AG04450 (cell line): ENCODE results near the gene AK5. TPM values are rescaled to one million over a fixed set of nuclear protein-coding genes. Genes with fewer than 3 reads are reported as not detected.
"Not testable (repeated sequence)": the region's sequence is repeated elsewhere in the genome, so short reads cannot be mapped to it uniquely, and the experiment has no call there.

Experiments used
- CTCF ChIA-PET: fragments of 300-600, 350-600 bp; formaldehyde crosslinking; extraction: SDS; loops from one replicate; lab custom pipeline; 2022; ENCODE audit warnings: antibody characterized with exemption, inconsistent platforms; lab: Charles Lee
- POLR2A ChIA-PET: fragments of 350-600 bp; formaldehyde crosslinking; extraction: SDS; loops from one replicate; lab custom pipeline; 2021; ENCODE audit warnings: antibody characterized with exemption, inconsistent platforms; lab: Yijun Ruan, JAX
- DNase-seq: peaks from one replicate; pipeline ENCODE4 v3.0.0-alpha.2; 2011; ENCODE audit warnings: low read depth, low spot score
- H3K27ac ChIP-seq: one replicate; pipeline ENCODE4 v1.5.1; 2012; ENCODE audit warnings: low read depth, low read length, control low read depth
- H3K27me3 ChIP-seq: one replicate; pipeline ENCODE4 v1.6.0; 2012; ENCODE audit warnings: low read length; ENCODE audit not compliant: control insufficient read depth, insufficient read depth
- H3K4me3 ChIP-seq: 2 replicates; pipeline ENCODE4 v1.5.1; 2011; ENCODE audit warnings: mild to moderate bottlenecking, low read depth, low read length, control low read depth
- H3K9me3 ChIP-seq: 2 replicates; pipeline ENCODE4 v1.5.1; 2012; ENCODE audit warnings: low read length; ENCODE audit not compliant: control insufficient read depth, insufficient read depth
- CTCF ChIP-seq: IDR thresholded peaks from 2 replicates; pipeline ENCODE4 v1.5.1; 2011; ENCODE audit warnings: low read depth, low read length, control low read depth, inconsistent platforms
- polyA plus RNA-seq: library from polyadenylated mRNA; depleted of rRNA; stranded (reverse); fragments of >200 nt; gene quantifications from 2 replicates; pipeline ENCODE4 v1.2.3, GENCODE V29; 2011

Gene AK5
- polyA plus RNA-seq, 1 experiment = 45.1 TPM

- Histone ChIP-seq H3K27ac (no peak overlapping the region), H3K4me3 (no peak overlapping the region), H3K27me3 (no peaks in the 10 kb centered on the region), H3K9me3 (no peaks in the 10 kb centered on the region)
- no peak for DNase-seq
- ChIA-PET CTCF (no interaction called here), POLR2A (no interaction called here)
- TF ChIP-seq CTCF = no peak
Measured at GRCh38 chr1:77405186-77405585, 123.4 kb downstream of the AK5 start.

- DNase-seq = no peak
- no peak overlapping the region for H3K27ac ChIP-seq
Measured at GRCh38 chr1:77406661-77407060, 124.8 kb downstream of the AK5 start.

GRCh38 chr1:77407738-77408375 lies 126.0 kb downstream of the AK5 start:
- DNase-seq = no peak
- Histone ChIP-seq H3K27ac (no peak overlapping the region), H3K4me3 (no peak overlapping the region), H3K9me3 (no peaks in the 10 kb centered on the region), H3K27me3 (no peaks in the 10 kb centered on the region)
- TF ChIP-seq CTCF = no peak
- ChIA-PET CTCF (no interaction called here), POLR2A (no interaction called here)

More at GRCh38 chr1:77406661-77407060, 124.8 kb downstream of the AK5 start:
- no peak for TF ChIP-seq CTCF
- POLR2A ChIA-PET = interaction anchor here (0.7 kb wide), 1 partner anchor 13 kb away, joined by 3 read pairs; no protein-coding TSS in a partner anchor
- CTCF ChIA-PET = interaction anchor here (0.7 kb wide), 1 partner anchor 231 kb away, joined by 3 read pairs; no protein-coding TSS in a partner anchor
- Histone ChIP-seq H3K4me3 (no peak overlapping the region), H3K27me3 (no peaks in the 10 kb centered on the region), H3K9me3 (no peaks in the 10 kb centered on the region)

- POLR2A ChIA-PET, H3K4me3 ChIP-seq, CTCF ChIA-PET, H3K27me3 ChIP-seq, DNase-seq, H3K9me3 ChIP-seq, H3K27ac ChIP-seq: not testable (repeated sequence)
Measured at GRCh38 chr1:77408933-77409332, 127.1 kb downstream of the AK5 start.

- no peak for DNase-seq
- Histone ChIP-seq H3K27me3 (no peaks in the 10 kb centered on the region), H3K4me3 (no peak overlapping the region), H3K9me3 (no peaks in the 10 kb centered on the region), H3K27ac (no peak overlapping the region)
- POLR2A ChIA-PET = no interaction called here
- no peak for TF ChIP-seq CTCF
- CTCF ChIA-PET = interaction anchor here (0.6 kb wide), 1 partner anchor 99 kb away, joined by 3 read pairs; no protein-coding TSS in a partner anchor
Measured at GRCh38 chr1:77412069-77412819, 130.4 kb downstream of the AK5 start.
